Liver (tissue), 9 donors: Measurements from ENCODE around the gene ACER2. TPM values are rescaled to one million over a fixed set of nuclear protein-coding genes. Genes with fewer than 3 reads are reported as not detected.

Experiments
- DNase-seq: peaks from one replicate; pipeline ENCODE4 v3.0.0-alpha.2; 2017; ENCODE audit warnings: low spot score
- H3K27ac ChIP-seq, 2 donors: one replicate each; pipeline ENCODE4 v1.7.0; 2013; ENCODE audit warnings: inconsistent platforms in 2 of 2, low read length in 2 of 2, control low read depth in 1 of 2, low read depth in 1 of 2, mild to moderate bottlenecking in 1 of 2
- H3K27me3 ChIP-seq, 4 donors: one replicate each; pipeline versions ENCODE4 v1.6.1 to v1.7.0; 2013; ENCODE audit warnings: low read length in 3 of 4, inconsistent platforms in 1 of 4, mild to moderate bottlenecking in 1 of 4, moderate library complexity in 1 of 4; ENCODE audit not compliant: control insufficient read depth in 4 of 4, insufficient read depth in 4 of 4
- H3K36me3 ChIP-seq, 4 donors: one replicate each; pipeline versions ENCODE4 v1.6.1 to v1.7.0; 2013; ENCODE audit warnings: low read length in 3 of 4, mild to moderate bottlenecking in 3 of 4, low read depth in 1 of 4, moderate library complexity in 1 of 4; ENCODE audit not compliant: control insufficient read depth in 4 of 4, insufficient read depth in 3 of 4
- H3K4me1 ChIP-seq, 4 donors: one replicate each; pipeline versions ENCODE4 v1.6.1 to v1.7.0; 2013; ENCODE audit warnings: low read length in 3 of 4, mild to moderate bottlenecking in 3 of 4, moderate library complexity in 1 of 4; ENCODE audit not compliant: control insufficient read depth in 4 of 4, insufficient read depth in 4 of 4
- H3K4me3 ChIP-seq, 3 donors: one replicate each; pipeline versions ENCODE4 v1.6.1 to v1.7.0; 2013; ENCODE audit warnings: low read length in 3 of 3, control low read depth in 1 of 3, low read depth in 1 of 3, mild to moderate bottlenecking in 1 of 3
- H3K9ac ChIP-seq, 2 donors: one replicate each; pipeline ENCODE4 v1.7.0; 2013; ENCODE audit warnings: low read length in 2 of 2, mild to moderate bottlenecking in 2 of 2, moderate library complexity in 2 of 2, control low read depth in 1 of 2, low read depth in 1 of 2
- H3K9me3 ChIP-seq, 4 donors: one replicate each; pipeline versions ENCODE4 v1.6.1 to v1.7.0; 2013; ENCODE audit warnings: low read length in 3 of 4; ENCODE audit not compliant: control insufficient read depth in 4 of 4
- EGR1 ChIP-seq, 2 donors: IDR thresholded peaks; 2 replicates each; pipeline ENCODE4 v1.6.1; 2016 to 2018; ENCODE audit warnings: antibody characterized with exemption in 2 of 2, low read depth in 2 of 2
- FOXA1 ChIP-seq: IDR thresholded peaks from 2 replicates; pipeline ENCODE4 v1.6.1; 2016; ENCODE audit warnings: antibody characterized with exemption
- FOXA2 ChIP-seq: IDR thresholded peaks from 2 replicates; pipeline ENCODE4 v1.6.1; 2016; ENCODE audit warnings: antibody characterized with exemption
- GABPA ChIP-seq, 2 donors: IDR thresholded peaks in 1 of 2; conservative IDR thresholded peaks in 1 of 2; 2 replicates each; pipeline ENCODE4 v1.6.1; 2016; ENCODE audit warnings: antibody characterized with exemption in 2 of 2, mild to moderate bottlenecking in 1 of 2, moderate library complexity in 1 of 2
- HNF4A ChIP-seq, 2 donors: conservative IDR thresholded peaks; 2 replicates each; pipeline ENCODE4 v1.6.1; 2016; ENCODE audit warnings: antibody characterized with exemption in 2 of 2, mild to moderate bottlenecking in 2 of 2
- HNF4G ChIP-seq: IDR thresholded peaks from 2 replicates; pipeline ENCODE4 v1.6.1; 2016; ENCODE audit warnings: antibody characterized with exemption
- JUND ChIP-seq, 2 donors: IDR thresholded peaks; 2 replicates each; pipeline ENCODE4 v1.6.1; 2016; ENCODE audit warnings: antibody characterized with exemption in 2 of 2
- RAD21 ChIP-seq, 2 donors: IDR thresholded peaks; 2 replicates each; pipeline ENCODE4 v1.6.1; 2016; ENCODE audit warnings: antibody characterized with exemption in 2 of 2, mild to moderate bottlenecking in 2 of 2
- RXRA ChIP-seq, 2 donors: IDR thresholded peaks; 2 replicates each; pipeline ENCODE4 v1.6.1; 2017 to 2018; ENCODE audit warnings: antibody characterized with exemption in 2 of 2, mild to moderate bottlenecking in 1 of 2
- TAF1 ChIP-seq: conservative IDR thresholded peaks from 2 replicates; pipeline ENCODE4 v1.6.1; 2016; ENCODE audit warnings: antibody characterized with exemption, mild to moderate bottlenecking
- WGBS: extraction: QIAGEN DNeasy Blood & Tissue Kit; methylation state at CpG from one replicate; pipeline ENCODE4 v1.1.7; 2013; 5-methylcytosine and 5-hydroxymethylcytosine counted together
- polyA plus RNA-seq, 2 donors: library from polyadenylated mRNA; stranded (reverse) in 1 of 2; unstranded in 1 of 2; fragments of 200-250 nt in 1 of 2; fragments of >200 nt in 1 of 2; fragmentation: Nextera tagmentation in 1 of 2; extraction: Ambion mirVana in 1 of 2; gene quantifications; one replicate each; pipeline versions ENCODE4 v1.2.1 to v1.2.3, GENCODE V29; 2013 to 2015
- total RNA-seq, 2 donors: library from RNA; depleted of rRNA; stranded (reverse); fragments of >200 nt; gene quantifications; one replicate each; pipeline ENCODE4 v1.2.3, GENCODE V29; 2014
- TF ChIP-seq, protein P1 (sequence below): IDR thresholded peaks from 2 replicates; pipeline ENCODE4 v1.6.1; 2016; ENCODE audit warnings: antibody characterized with exemption
- TF ChIP-seq, protein P2 (sequence below): IDR thresholded peaks from 2 replicates; pipeline ENCODE4 v1.6.1; 2016; ENCODE audit warnings: antibody characterized with exemption, mild to moderate bottlenecking
- TF ChIP-seq, protein P3 (sequence below): fragments of 150-350 bp; IDR thresholded peaks from 2 replicates; pipeline ENCODE4 v1.5.1; 2017; ENCODE audit warnings: improper control_type of control experiment, low read depth, low read length; ENCODE audit not compliant: missing input control
- TF ChIP-seq, protein P4 (sequence below): IDR thresholded peaks from 2 replicates; pipeline ENCODE4 v1.6.1; 2016; ENCODE audit warnings: antibody characterized with exemption
- donor health status: healthy.
- donor health status: healthy.
- donor health status: healthy.
- donor health status: healthy.
- donor health status: healthy.

The ACER2 gene
- total and polyA plus RNA-seq, 4 donors = 0.47 to 4.0 (median 1.9) TPM

DNA sequence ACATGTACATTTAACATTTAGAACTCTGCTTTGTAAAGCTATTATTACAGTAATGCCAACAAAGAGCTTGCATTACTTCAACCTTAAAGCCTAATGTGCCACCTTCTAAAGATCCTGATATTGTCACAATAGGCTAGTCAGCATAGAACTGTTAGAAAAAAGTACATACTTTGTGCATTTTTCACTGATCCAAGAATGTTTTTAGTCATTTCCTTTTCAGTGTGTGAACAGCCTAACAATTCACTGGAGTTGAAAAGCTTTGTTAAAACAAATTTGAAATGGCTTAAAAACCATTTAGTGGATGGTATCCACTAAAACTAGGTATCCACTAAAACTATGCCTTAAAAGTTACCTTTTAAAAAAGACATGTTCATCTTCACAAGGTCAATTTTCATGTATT is 33.3 kb upstream of the ACER2 start:
- H3K9ac ChIP-seq = no peak overlapping the region
- H3K4me1 ChIP-seq = peaks cover 5 to 22% (median 10%) of the 10 kb centered on the region in 4 donors
- no peak overlapping the region for H3K27ac ChIP-seq
- TF ChIP-seq, protein P1, sequence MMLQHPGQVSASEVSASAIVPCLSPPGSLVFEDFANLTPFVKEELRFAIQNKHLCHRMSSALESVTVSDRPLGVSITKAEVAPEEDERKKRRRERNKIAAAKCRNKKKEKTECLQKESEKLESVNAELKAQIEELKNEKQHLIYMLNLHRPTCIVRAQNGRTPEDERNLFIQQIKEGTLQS = no peak
- H3K9me3 ChIP-seq = no peaks in the 10 kb centered on the region
- no peak overlapping the region for H3K4me3 ChIP-seq
- no peak for DNase-seq
- peaks cover 10 to 51% (median 46%) of the 10 kb centered on the region in 4 donors for H3K36me3 ChIP-seq
- H3K27me3 ChIP-seq = no peaks in the 10 kb centered on the region

DNA sequence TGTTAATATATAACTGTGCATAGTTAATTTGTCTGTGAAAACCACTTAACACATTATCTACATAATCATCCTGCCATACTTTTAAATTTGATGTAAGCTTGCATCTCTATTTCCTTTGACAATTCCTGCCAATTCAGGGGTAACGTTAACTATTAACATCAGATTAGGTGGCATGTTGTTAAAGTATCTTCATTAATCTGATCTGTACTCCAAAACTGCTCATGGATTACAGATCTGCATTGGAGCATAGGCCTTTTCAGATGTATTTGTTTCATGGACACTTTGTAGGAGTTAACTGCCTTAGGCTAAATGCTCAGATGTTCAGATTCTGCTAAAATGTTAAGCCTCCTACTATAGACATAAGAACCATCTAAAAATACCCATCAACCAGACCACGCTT is 31.9 kb upstream of the ACER2 start:
- Histone ChIP-seq H3K4me3 (no peak overlapping the region), H3K9me3 (no peaks in the 10 kb centered on the region), H3K27ac (no peak overlapping the region), H3K27me3 (no peaks in the 10 kb centered on the region), H3K36me3 (peaks cover 9 to 48% (median 40%) of the 10 kb centered on the region in 4 donors), H3K9ac (peak overlapping the region in 1 of 2 donors; percentile 5), H3K4me1 (peaks cover 5 to 26% (median 12%) of the 10 kb centered on the region in 4 donors)
- no peak for DNase-seq
- WGBS = 62% methylated on average over 2 of the region's 2 CpGs
- no peak for TF ChIP-seq RXRA (IDR thresholded peaks at IDR 0.05)
- no peak for TF ChIP-seq EGR1 (IDR thresholded peaks at IDR 0.05; ENCODE audit: low read depth in 2 of 2)
- TF ChIP-seq, protein P2, sequence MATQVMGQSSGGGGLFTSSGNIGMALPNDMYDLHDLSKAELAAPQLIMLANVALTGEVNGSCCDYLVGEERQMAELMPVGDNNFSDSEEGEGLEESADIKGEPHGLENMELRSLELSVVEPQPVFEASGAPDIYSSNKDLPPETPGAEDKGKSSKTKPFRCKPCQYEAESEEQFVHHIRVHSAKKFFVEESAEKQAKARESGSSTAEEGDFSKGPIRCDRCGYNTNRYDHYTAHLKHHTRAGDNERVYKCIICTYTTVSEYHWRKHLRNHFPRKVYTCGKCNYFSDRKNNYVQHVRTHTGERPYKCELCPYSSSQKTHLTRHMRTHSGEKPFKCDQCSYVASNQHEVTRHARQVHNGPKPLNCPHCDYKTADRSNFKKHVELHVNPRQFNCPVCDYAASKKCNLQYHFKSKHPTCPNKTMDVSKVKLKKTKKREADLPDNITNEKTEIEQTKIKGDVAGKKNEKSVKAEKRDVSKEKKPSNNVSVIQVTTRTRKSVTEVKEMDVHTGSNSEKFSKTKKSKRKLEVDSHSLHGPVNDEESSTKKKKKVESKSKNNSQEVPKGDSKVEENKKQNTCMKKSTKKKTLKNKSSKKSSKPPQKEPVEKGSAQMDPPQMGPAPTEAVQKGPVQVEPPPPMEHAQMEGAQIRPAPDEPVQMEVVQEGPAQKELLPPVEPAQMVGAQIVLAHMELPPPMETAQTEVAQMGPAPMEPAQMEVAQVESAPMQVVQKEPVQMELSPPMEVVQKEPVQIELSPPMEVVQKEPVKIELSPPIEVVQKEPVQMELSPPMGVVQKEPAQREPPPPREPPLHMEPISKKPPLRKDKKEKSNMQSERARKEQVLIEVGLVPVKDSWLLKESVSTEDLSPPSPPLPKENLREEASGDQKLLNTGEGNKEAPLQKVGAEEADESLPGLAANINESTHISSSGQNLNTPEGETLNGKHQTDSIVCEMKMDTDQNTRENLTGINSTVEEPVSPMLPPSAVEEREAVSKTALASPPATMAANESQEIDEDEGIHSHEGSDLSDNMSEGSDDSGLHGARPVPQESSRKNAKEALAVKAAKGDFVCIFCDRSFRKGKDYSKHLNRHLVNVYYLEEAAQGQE = no peak
- TF ChIP-seq, protein P3, sequence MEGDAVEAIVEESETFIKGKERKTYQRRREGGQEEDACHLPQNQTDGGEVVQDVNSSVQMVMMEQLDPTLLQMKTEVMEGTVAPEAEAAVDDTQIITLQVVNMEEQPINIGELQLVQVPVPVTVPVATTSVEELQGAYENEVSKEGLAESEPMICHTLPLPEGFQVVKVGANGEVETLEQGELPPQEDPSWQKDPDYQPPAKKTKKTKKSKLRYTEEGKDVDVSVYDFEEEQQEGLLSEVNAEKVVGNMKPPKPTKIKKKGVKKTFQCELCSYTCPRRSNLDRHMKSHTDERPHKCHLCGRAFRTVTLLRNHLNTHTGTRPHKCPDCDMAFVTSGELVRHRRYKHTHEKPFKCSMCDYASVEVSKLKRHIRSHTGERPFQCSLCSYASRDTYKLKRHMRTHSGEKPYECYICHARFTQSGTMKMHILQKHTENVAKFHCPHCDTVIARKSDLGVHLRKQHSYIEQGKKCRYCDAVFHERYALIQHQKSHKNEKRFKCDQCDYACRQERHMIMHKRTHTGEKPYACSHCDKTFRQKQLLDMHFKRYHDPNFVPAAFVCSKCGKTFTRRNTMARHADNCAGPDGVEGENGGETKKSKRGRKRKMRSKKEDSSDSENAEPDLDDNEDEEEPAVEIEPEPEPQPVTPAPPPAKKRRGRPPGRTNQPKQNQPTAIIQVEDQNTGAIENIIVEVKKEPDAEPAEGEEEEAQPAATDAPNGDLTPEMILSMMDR = no peak
- TF ChIP-seq GABPA (IDR thresholded peaks at IDR 0.05 in 1 of 2, conservative IDR thresholded peaks at IDR 0.05 in 1 of 2) = no peak
- no peak for TF ChIP-seq JUND (IDR thresholded peaks at IDR 0.05)
- TF ChIP-seq, protein P4, sequence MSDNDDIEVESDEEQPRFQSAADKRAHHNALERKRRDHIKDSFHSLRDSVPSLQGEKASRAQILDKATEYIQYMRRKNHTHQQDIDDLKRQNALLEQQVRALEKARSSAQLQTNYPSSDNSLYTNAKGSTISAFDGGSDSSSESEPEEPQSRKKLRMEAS = no peak
- TF ChIP-seq RAD21 (IDR thresholded peaks at IDR 0.05) = no peak
- TF ChIP-seq, protein P1 = no peak
- TF ChIP-seq FOXA2 = no peak
- no peak for TF ChIP-seq HNF4G
- no peak for TF ChIP-seq TAF1
- no peak for TF ChIP-seq FOXA1
- no peak for TF ChIP-seq HNF4A (conservative IDR thresholded peaks at IDR 0.05)
